Measurements from ENCODE around the gene SERPINA1. TPM values are rescaled to one million over a fixed set of nuclear protein-coding genes. Genes with fewer than 3 reads are reported as not detected.
A peak's percentile ranks its signal among the peaks of the same experiment; 100 is the strongest.

The SERPINA1 gene
- total and polyA plus RNA-seq, 2 of the 13 experiments (the other 11 are each of a cell fraction or from before 2014, with no cell fraction given) = 3,266 to 11,015 TPM

DNA sequence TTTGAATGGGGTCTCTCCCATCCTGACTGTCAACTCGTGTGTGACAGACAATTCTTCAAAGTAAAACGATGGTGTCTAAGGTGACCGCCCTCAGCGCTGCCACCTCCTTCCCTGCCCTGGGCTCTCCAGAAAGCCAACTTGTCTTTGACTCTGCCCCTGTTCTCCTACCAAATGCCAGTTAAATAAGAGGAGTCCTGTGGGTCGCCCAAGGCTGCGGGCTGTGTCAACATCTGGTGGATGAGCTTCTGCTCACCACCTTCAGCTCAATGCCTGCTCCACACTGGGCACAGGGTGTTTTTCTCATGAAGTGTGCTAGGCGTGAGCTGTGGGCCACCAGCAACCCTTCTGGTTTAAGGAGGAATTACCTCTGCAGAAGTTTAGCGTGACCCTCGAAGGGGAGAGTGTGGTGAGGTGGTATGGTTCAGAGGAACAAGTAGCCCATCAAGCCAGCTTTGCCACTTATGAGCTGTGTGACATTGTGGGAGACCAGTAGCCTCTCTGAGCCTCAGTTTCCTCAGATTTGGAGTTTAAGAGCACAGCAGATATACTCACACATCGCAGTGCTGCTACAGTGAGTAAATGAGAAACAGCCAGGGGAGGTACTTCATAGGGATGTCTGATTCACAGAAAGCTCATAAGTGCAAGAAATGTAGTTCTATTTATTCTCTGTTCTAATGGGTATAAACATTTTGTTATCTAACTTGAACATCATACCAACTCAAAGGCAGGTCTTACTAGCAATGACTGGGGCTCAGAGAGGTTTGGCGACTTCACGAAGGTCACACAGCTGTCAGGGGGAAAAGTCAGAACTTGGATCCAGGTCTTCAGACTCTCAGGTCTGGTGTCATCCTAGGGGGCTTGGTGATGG is 12.1 kb downstream of the SERPINA1 start (continued):
- TF ChIP-seq ZFP37 (CRISPR knock-in tag; IDR thresholded peaks at IDR 0.05; ENCODE audit: borderline replicate concordance) (no peak), HIVEP1 (CRISPR knock-in tag; IDR thresholded peaks at IDR 0.05) (peak; percentile 52; the same call in 1 of the 2 replicates), DMAP1 (CRISPR knock-in tag; IDR thresholded peaks at IDR 0.05) (no peak), ATRX (CRISPR knock-in tag; IDR thresholded peaks at IDR 0.05; ENCODE audit: borderline replicate concordance) (no peak), ZNF841 (CRISPR knock-in tag; IDR thresholded peaks at IDR 0.05; ENCODE audit: borderline replicate concordance) (0 out of 2 replicates have a peak, but pooled peaks have one; percentile 24), YEATS4 (CRISPR knock-in tag; IDR thresholded peaks at IDR 0.05; ENCODE audit: borderline replicate concordance) (0 out of 2 replicates have a peak, but pooled peaks have one; percentile 50), ZNF558 (CRISPR knock-in tag; IDR thresholded peaks at IDR 0.05; ENCODE audit: borderline replicate concordance) (no peak; the same call in 1 of the 2 replicates), MATR3 (CRISPR knock-in tag; IDR thresholded peaks at IDR 0.05) (no peak), ZNF441 (CRISPR knock-in tag; IDR thresholded peaks at IDR 0.05; ENCODE audit: borderline replicate concordance) (peak; percentile 40; the same call in 1 of the 2 replicates), SALL1 (CRISPR knock-in tag; IDR thresholded peaks at IDR 0.05) (no peak; the same call in 1 of the 2 replicates), ZFP36 (IDR thresholded peaks at IDR 0.05; ENCODE audit: borderline replicate concordance, low read depth, low read length, partially characterized antibody) (peak; percentile 87), PHF20 (CRISPR knock-in tag; IDR thresholded peaks at IDR 0.05) (no peak), AKAP8 (CRISPR knock-in tag; IDR thresholded peaks at IDR 0.05) (peak; percentile 6; the same call in 1 of the 2 replicates), HOXA9 (CRISPR knock-in tag; IDR thresholded peaks at IDR 0.05; ENCODE audit: borderline replicate concordance) (no peak; the same call in 1 of the 2 replicates), ELF3 (CRISPR knock-in tag; IDR thresholded peaks at IDR 0.05) (peak; percentile 25; the same call in 1 of the 2 replicates), SPEN (CRISPR knock-in tag; IDR thresholded peaks at IDR 0.05; ENCODE audit: low read depth) (no peak), FOXJ3 (CRISPR knock-in tag; IDR thresholded peaks at IDR 0.05; ENCODE audit: borderline replicate concordance) (peak; percentile 28; the same call in 1 of the 2 replicates), SRSF9 (IDR thresholded peaks at IDR 0.05; ENCODE audit: borderline replicate concordance, insufficient read depth, low read depth, low read length, poor library complexity, severe bottlenecking) (no peak), PHF5A (CRISPR knock-in tag; IDR thresholded peaks at IDR 0.05; ENCODE audit: low read depth, unreplicated experiment) (no peak), KLF15 (CRISPR knock-in tag; IDR thresholded peaks at IDR 0.05; ENCODE audit: borderline replicate concordance) (no peak), ARHGAP35 (CRISPR knock-in tag; IDR thresholded peaks at IDR 0.05; ENCODE audit: borderline replicate concordance) (no peak), ETV5 (CRISPR knock-in tag; IDR thresholded peaks at IDR 0.05; ENCODE audit: borderline replicate concordance) (no peak)
- TF ChIP-seq, protein P1, sequence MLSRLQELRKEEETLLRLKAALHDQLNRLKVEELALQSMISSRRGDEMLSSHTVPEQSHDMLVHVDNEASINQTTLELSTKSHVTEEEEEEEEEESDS (CRISPR knock-in tag; IDR thresholded peaks at IDR 0.05; ENCODE audit: borderline replicate concordance) = no peak
- TF ChIP-seq, protein P2, sequence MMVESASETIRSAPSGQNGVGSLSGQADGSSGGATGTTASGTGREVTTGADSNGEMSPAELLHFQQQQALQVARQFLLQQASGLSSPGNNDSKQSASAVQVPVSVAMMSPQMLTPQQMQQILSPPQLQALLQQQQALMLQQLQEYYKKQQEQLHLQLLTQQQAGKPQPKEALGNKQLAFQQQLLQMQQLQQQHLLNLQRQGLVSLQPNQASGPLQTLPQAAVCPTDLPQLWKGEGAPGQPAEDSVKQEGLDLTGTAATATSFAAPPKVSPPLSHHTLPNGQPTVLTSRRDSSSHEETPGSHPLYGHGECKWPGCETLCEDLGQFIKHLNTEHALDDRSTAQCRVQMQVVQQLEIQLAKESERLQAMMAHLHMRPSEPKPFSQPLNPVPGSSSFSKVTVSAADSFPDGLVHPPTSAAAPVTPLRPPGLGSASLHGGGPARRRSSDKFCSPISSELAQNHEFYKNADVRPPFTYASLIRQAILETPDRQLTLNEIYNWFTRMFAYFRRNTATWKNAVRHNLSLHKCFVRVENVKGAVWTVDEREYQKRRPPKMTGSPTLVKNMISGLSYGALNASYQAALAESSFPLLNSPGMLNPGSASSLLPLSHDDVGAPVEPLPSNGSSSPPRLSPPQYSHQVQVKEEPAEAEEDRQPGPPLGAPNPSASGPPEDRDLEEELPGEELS (CRISPR knock-in tag; IDR thresholded peaks at IDR 0.05) = no peak
- TF ChIP-seq, protein P3, sequence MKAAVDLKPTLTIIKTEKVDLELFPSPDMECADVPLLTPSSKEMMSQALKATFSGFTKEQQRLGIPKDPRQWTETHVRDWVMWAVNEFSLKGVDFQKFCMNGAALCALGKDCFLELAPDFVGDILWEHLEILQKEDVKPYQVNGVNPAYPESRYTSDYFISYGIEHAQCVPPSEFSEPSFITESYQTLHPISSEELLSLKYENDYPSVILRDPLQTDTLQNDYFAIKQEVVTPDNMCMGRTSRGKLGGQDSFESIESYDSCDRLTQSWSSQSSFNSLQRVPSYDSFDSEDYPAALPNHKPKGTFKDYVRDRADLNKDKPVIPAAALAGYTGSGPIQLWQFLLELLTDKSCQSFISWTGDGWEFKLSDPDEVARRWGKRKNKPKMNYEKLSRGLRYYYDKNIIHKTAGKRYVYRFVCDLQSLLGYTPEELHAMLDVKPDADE (CRISPR knock-in tag; IDR thresholded peaks at IDR 0.05) = no peak
